ENCODE data around the gene ABCA2.

ABCA2 gene

GRCh38 chr9:136974817-136975535, 53.1 kb downstream of the ABCA2 start:
- DNase-seq: no peak

- no peak for DNase-seq
Measured at GRCh38 chr9:136973618-136974617, 54.1 kb downstream of the ABCA2 start.

DNA sequence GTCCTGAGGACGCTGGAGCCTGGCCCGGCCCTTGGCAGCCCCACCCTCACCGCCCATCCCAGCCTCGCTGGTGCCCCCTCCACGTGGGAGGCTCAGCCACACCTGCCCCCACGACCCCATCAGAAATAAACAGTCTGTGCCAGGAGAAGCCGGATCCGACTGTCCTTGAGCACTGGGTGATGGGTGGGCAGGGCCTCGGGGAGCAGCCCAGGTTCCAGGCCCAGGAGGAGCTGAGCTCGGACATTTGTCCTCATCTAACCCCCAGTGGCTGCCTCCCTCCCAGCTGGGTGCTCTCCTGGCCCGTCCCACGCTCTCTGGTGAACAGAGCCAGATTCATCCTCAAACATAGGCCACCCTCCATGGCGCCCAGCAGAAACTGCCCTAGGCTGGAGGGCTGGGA, 55.3 kb downstream of the ABCA2 start:
- no peak for DNase-seq

GRCh38 chr9:136972335-136972734, 55.7 kb downstream of the ABCA2 start:
- no peak for DNase-seq

DNA sequence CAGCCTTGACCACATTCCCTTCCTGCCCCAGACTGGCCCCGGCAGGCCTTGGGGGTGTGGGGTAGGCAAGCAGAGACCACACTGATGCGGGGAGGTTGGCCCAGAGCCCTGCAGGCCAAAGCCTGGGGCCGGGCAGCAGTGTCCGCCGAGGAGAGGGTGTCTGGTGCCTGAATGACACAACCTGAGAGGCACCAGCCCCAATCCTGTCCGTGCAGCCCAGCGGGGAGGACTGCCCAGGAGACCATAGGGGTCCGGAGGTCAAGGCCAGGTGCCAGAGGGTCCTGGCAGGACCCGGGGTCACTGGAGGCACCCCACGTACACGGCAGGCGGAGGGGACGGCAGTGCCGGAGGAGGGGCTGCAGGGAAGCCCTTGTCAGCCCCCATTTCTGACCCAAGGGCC, 56.3 kb downstream of the ABCA2 start:
- no peak for DNase-seq

- no peak for DNase-seq
Measured at GRCh38 chr9:136970361-136970760, 57.7 kb downstream of the ABCA2 start.

DNA sequence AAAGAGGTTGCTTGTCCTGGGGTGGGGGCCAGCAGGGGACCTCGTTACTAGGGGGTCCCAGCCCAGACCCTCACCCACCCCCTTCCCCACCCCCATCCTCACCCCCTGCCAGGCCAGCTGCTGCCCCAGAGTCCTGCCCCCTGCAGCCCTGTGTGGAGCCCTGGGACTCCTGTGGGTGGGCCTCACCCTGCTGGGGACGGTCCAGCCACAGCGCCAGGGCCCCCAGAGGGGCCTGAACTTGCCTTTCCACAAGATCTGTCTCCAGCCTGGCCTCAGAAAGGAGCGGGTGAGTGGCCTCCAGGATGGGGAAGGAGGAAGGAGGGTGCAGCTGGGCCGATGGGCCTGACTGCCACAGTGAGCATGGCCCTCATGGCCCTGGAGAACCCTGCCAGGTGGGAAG, 58.3 kb downstream of the ABCA2 start:
- DNase-seq: no peak

DNA sequence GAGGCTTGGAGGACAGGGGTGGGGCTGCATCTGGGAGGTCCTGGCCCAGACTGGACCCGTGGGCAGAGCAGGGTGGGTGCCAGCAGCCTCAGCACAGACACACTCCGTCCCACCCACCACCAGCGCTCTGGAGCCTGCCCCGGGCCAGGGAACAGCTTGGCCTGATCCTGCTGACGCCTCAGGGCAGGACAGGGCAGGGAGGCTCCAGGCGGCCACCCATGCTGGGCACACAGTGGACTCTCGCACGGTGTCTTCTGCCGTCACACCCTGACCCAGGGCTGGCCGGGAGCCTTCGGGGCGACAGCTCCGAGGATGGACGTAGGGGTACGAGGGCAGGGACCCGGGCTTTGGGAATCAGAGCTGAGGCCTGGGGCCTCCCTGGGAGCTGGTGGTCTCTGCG, 58.9 kb downstream of the ABCA2 start:
- no peak for DNase-seq

GRCh38 chr9:136968333-136969127, 59.5 kb downstream of the ABCA2 start:
- DNase-seq: no peak

- DNase-seq: no peak
Measured at GRCh38 chr9:136965771-136966484, 62.1 kb downstream of the ABCA2 start.

GRCh38 chr9:136964833-136965422, 63.1 kb downstream of the ABCA2 start:
- no peak for DNase-seq

DNA sequence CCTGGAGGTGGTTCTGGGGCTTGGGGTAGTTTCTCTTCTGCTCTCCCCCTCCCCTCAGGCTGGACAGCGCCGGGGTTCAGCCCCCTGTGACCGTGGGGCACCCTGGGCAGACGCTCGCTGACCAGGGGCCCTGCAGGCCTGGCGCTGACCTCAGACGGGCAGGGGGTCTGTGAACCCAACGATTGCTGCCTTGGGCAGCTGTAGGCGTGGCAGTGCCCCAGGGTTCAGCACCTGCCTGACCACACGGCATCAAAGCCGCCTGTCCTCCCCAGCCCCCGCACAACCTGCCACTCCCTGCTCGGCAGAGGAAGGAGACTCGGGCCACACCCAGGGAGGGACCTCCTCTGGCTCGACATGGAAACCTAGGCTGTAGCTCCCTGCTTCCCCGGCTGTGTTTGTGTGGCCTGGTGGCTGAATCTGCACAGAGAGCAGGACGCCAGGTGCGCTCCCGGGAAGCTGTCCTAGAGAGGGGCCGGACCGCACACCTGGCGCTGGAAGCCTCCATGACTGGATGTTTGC, 63.8 kb downstream of the ABCA2 start:
- no peak for DNase-seq

GRCh38 chr9:136963751-136964150, 64.3 kb downstream of the ABCA2 start:
- DNase-seq: no peak

DNA sequence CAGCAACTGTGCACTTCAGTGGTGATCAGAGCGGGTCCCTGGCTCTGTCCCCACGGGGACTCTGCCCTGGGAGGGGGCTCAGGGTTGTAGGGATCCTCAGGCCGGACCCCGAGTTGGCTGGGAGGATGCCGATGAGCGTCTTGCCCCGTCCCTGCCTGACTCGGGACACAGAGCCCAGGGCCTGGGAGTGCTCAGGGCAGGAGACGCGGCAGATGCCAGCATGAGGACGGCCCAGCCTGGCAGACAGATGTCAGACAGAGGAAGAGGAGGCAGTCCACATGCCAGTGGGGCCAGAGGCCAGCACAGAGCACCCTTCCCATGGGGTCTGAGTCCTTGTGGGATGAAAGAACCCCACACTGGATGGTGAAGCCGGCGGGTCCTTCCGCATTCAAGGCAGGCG, 64.7 kb downstream of the ABCA2 start:
- DNase-seq: no peak

GRCh38 chr9:136962701-136963248, 65.3 kb downstream of the ABCA2 start:
- DNase-seq: no peak

GRCh38 chr9:136962163-136962562, 65.9 kb downstream of the ABCA2 start:
- DNase-seq: no peak

DNA sequence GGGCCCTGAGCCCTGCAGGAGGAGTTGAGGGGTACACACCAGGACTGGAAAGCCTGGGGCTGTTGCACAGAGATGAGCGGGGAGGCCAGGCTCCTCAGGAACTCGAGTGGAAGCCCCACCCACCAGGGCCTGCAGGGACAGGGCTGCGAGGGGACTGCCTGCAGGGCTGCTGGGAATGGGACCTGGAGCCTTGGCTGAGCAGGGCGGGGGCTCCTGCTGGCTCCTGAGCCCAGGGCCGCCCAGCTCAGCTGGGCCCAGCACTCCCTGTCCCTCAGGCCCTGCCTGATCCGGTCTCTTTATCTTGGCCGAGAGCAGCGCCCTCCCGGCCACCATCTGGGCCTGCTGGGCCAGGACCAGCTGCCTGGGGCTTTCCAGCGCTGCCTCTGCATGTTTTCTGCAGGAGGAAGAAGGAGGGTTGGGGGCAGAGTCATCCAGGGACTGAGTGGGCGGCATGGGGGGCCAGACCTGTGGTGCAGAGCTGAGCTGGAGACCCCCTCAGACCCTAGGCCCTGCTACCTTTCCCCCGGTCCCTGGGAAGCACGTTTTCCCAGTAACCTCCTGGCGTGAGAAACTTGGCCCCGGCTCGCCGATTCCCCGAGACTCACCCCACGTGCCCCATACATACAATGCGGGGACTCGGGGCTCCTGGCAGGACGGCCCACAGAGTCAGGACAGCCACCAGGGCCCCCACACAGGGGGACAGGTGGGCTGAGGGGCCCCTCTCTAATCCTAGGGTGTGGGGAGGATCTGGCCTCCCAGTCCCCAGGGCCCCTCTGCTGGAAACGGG, 66.6 kb downstream of the ABCA2 start:
- DNase-seq: no peak

- no peak for DNase-seq
Measured at GRCh38 chr9:136960938-136961275, 67.1 kb downstream of the ABCA2 start.

- DNase-seq: no peak
Measured at GRCh38 chr9:136960212-136960937, 67.7 kb downstream of the ABCA2 start.

All from DMS79 (cell line).